KMS-11 (cell line): ENCODE results near the gene BIVM.
"Not testable (repeated sequence)": the region's sequence is repeated elsewhere in the genome, so short reads cannot be mapped to it uniquely, and the experiment has no call there.

Experiments
- H2AFZ ChIP-seq: fragments of 200-600 bp; sonication (generic); 2 replicates; pipeline ENCODE4 v1.6.1; 2016; ENCODE audit warnings: antibody characterized with exemption, mixed run types, low read depth
- H3K27ac ChIP-seq: fragments of 200-600 bp; sonication (generic); 2 replicates; pipeline ENCODE4 v1.6.1; 2016; ENCODE audit warnings: mild to moderate bottlenecking, mixed run types
- H3K27me3 ChIP-seq: fragments of 200-600 bp; sonication (generic); 2 replicates; pipeline ENCODE4 v1.6.1; 2017; ENCODE audit warnings: mild to moderate bottlenecking, low read depth, mixed run types, moderate library complexity; ENCODE audit not compliant: insufficient read depth
- H3K36me3 ChIP-seq: fragments of 200-600 bp; sonication (generic); 2 replicates; pipeline ENCODE4 v1.6.1; 2017; ENCODE audit warnings: mild to moderate bottlenecking, mixed run types; ENCODE audit not compliant: insufficient read depth
- H3K4me1 ChIP-seq: fragments of 200-600 bp; sonication (generic); 2 replicates; pipeline ENCODE4 v1.6.1; 2016; ENCODE audit warnings: mild to moderate bottlenecking, low read depth, mixed run types; ENCODE audit not compliant: poor library complexity, severe bottlenecking
- H3K4me2 ChIP-seq: fragments of 200-600 bp; sonication (generic); 2 replicates; pipeline ENCODE4 v1.7.0; 2016; ENCODE audit warnings: mild to moderate bottlenecking, mixed run types
- H3K4me3 ChIP-seq: fragments of 200-600 bp; sonication (generic); IDR thresholded peaks from 2 replicates; pipeline ENCODE4 v1.6.1; 2017; ENCODE audit warnings: low read depth, low read length, mixed read lengths; ENCODE audit not compliant: insufficient read depth
- H3K79me2 ChIP-seq: fragments of 200-600 bp; sonication (generic); 2 replicates; pipeline ENCODE4 v1.6.1; 2016; ENCODE audit warnings: low read depth, mixed run types; ENCODE audit not compliant: insufficient read depth
- H3K9ac ChIP-seq: fragments of 200-600 bp; sonication (generic); 2 replicates; pipeline ENCODE4 v1.6.1; 2016; ENCODE audit warnings: mild to moderate bottlenecking, mixed run types
- H4K20me1 ChIP-seq: fragments of 200-600 bp; sonication (generic); 2 replicates; pipeline ENCODE4 v1.6.1; 2016; ENCODE audit warnings: mild to moderate bottlenecking, mixed run types; ENCODE audit not compliant: insufficient read depth
- CTCF ChIP-seq: fragments of 200-600 bp; sonication (generic); conservative IDR thresholded peaks from 2 replicates; pipeline ENCODE4 v1.6.1; 2017; ENCODE audit warnings: low read depth, mild to moderate bottlenecking, antibody characterized with exemption, low read length, moderate library complexity, mixed read lengths

BIVM gene

GRCh38 chr13:102774591-102775520, 24.1 kb upstream of the BIVM start:
- no peak overlapping the region for H3K4me2 ChIP-seq
- no peaks in the 10 kb centered on the region for H3K79me2 ChIP-seq
- no peak overlapping the region for H3K4me3 ChIP-seq
- H4K20me1 ChIP-seq = no peaks in the 10 kb centered on the region
- peaks cover 8% of the 10 kb centered on the region for H3K4me1 ChIP-seq
- H3K27me3 ChIP-seq = no peaks in the 10 kb centered on the region
- peak overlapping the region; percentile 86; the same call in 1 of the 2 replicates for H2AFZ ChIP-seq
- H3K9ac ChIP-seq = no peak overlapping the region
- H3K36me3 ChIP-seq = no peaks in the 10 kb centered on the region
- no peak overlapping the region for H3K27ac ChIP-seq
- TF ChIP-seq CTCF = no peak

GRCh38 chr13:102776271-102776670, 22.6 kb upstream of the BIVM start:
- TF ChIP-seq CTCF = no peak
- Histone ChIP-seq H3K4me3 (no peak overlapping the region), H3K4me1 (peaks cover 5% of the 10 kb centered on the region), H3K36me3 (no peaks in the 10 kb centered on the region), H3K79me2 (no peaks in the 10 kb centered on the region), H3K4me2 (no peak overlapping the region), H4K20me1 (no peaks in the 10 kb centered on the region), H2AFZ (no peak overlapping the region), H3K27me3 (no peaks in the 10 kb centered on the region), H3K9ac (no peak overlapping the region), H3K27ac (no peak overlapping the region)

GRCh38 chr13:102777736-102778135, 21.2 kb upstream of the BIVM start:
- no peak overlapping the region for H3K9ac ChIP-seq
- TF ChIP-seq CTCF = no peak
- H3K79me2 ChIP-seq = no peaks in the 10 kb centered on the region
- H3K4me1 ChIP-seq = no peaks in the 10 kb centered on the region
- H3K4me3 ChIP-seq = no peak overlapping the region
- no peak overlapping the region for H3K27ac ChIP-seq
- H3K4me2 ChIP-seq = no peak overlapping the region
- no peaks in the 10 kb centered on the region for H3K36me3 ChIP-seq
- no peaks in the 10 kb centered on the region for H3K27me3 ChIP-seq
- H4K20me1 ChIP-seq = no peaks in the 10 kb centered on the region
- no peak overlapping the region for H2AFZ ChIP-seq

GRCh38 chr13:102779436-102780159, 19.3 kb upstream of the BIVM start:
- H3K36me3 ChIP-seq = no peaks in the 10 kb centered on the region
- H2AFZ ChIP-seq = no peak overlapping the region
- H3K79me2 ChIP-seq = no peaks in the 10 kb centered on the region
- H4K20me1 ChIP-seq = no peaks in the 10 kb centered on the region
- TF ChIP-seq CTCF = no peak
- no peak overlapping the region for H3K9ac ChIP-seq
- no peak overlapping the region for H3K4me3 ChIP-seq
- H3K27me3 ChIP-seq = no peaks in the 10 kb centered on the region
- no peak overlapping the region for H3K4me2 ChIP-seq
- no peaks in the 10 kb centered on the region for H3K4me1 ChIP-seq
- no peak overlapping the region for H3K27ac ChIP-seq

GRCh38 chr13:102780656-102781055, 18.3 kb upstream of the BIVM start:
- not testable (repeated sequence) for H3K9ac ChIP-seq, H4K20me1 ChIP-seq, H3K27ac ChIP-seq, H3K27me3 ChIP-seq, H3K36me3 ChIP-seq, H3K4me3 ChIP-seq, H3K4me1 ChIP-seq, H3K79me2 ChIP-seq, H2AFZ ChIP-seq, H3K4me2 ChIP-seq
